Activated B cell treated with CpG ODN at 0.5 μM for 24 hours (primary cell): ENCODE results near the gene OSBPL2. TPM values are rescaled to one million over a fixed set of nuclear protein-coding genes. Genes with fewer than 3 reads are reported as not detected.

Experiments
- ATAC-seq: fragments of 200-7000 bp; cut with Tn5 transposase; one replicate; pipeline ENCODE4 v1.10.0; 2021; ENCODE audit warnings: low read depth, mild to moderate bottlenecking, moderate library complexity
- CTCF ChIA-PET: fragments of 350-600 bp; sonication (Branson Sonifier 250); formaldehyde crosslinking; loops from one replicate; lab custom pipeline; 2021; ENCODE audit warnings: antibody characterized with exemption; lab: Charles Lee
- POLR2A ChIA-PET: fragments of 350-600 bp; sonication (Branson Sonifier 250); formaldehyde crosslinking; loops from one replicate; lab custom pipeline; 2021; ENCODE audit warnings: antibody characterized with exemption; lab: Charles Lee
- DNase-seq: peaks from one replicate; pipeline ENCODE4 v3.0.0; 2022
- H3K27ac Mint-ChIP-seq: one replicate; pipeline ENCODE4 v1.8.0; 2020; ENCODE audit warnings: mixed read lengths
- H3K27me3 Mint-ChIP-seq: one replicate; pipeline ENCODE4 v1.8.0; 2021; ENCODE audit warnings: mixed read lengths
- H3K36me3 Mint-ChIP-seq: one replicate; pipeline ENCODE4 v1.8.0; 2021; ENCODE audit warnings: low read depth, mixed read lengths
- H3K4me1 Mint-ChIP-seq: one replicate; pipeline ENCODE4 v1.8.0; 2021; ENCODE audit warnings: mixed read lengths
- H3K4me3 Mint-ChIP-seq: one replicate; pipeline ENCODE4 v1.8.0; 2020; ENCODE audit warnings: mild to moderate bottlenecking, mixed read lengths
- H3K9me3 Mint-ChIP-seq: one replicate; pipeline ENCODE4 v1.8.0; 2020; ENCODE audit warnings: mixed read lengths
- CTCF ChIP-seq: fragments of 200-600 bp; IDR thresholded peaks from one replicate; pipeline ENCODE4 v1.8.0; 2022; ENCODE audit warnings: antibody characterized with exemption, mild to moderate bottlenecking
- intact Hi-C: fragments of 100-400 bp; cut with micrococcal nuclease; formaldehyde crosslinking; loops from one replicate; pipeline ENCODE4 v1.15.1; 2024
- total RNA-seq: library from RNA; stranded (reverse); gene quantifications from 2 replicates; pipeline ENCODE4 v1.2.3, GENCODE V29; 2022

Gene OSBPL2
- total RNA-seq, 1 donor from 2014 or later = 43.0 TPM

GRCh38 chr20:62276439-62276838, 38.1 kb downstream of the OSBPL2 start:
- no peak for DNase-seq
- H3K9me3 Mint-ChIP-seq = no peaks in the 10 kb centered on the region
- TF ChIP-seq CTCF = no peak
- peaks cover 18% of the 10 kb centered on the region for H3K4me1 Mint-ChIP-seq
- no peaks in the 10 kb centered on the region for H3K27me3 Mint-ChIP-seq
- intact Hi-C loops = loop anchor here (10.0 kb wide), 1 partner anchor 262 kb away; no protein-coding TSS in a partner anchor
- no peak for ATAC-seq
- peaks cover 77% of the 10 kb centered on the region for H3K36me3 Mint-ChIP-seq
- ChIA-PET CTCF (no interaction called here), POLR2A (no interaction called here)
- no peak overlapping the region for H3K4me3 Mint-ChIP-seq
- no peak overlapping the region for H3K27ac Mint-ChIP-seq

- Mint-ChIP-seq H3K9me3 (no peaks in the 10 kb centered on the region), H3K4me1 (peaks cover 18% of the 10 kb centered on the region), H3K36me3 (peaks cover 80% of the 10 kb centered on the region), H3K27ac (no peak overlapping the region), H3K27me3 (no peaks in the 10 kb centered on the region), H3K4me3 (no peak overlapping the region)
- ChIA-PET CTCF (no interaction called here), POLR2A (no interaction called here)
- intact Hi-C loops = loop anchor here (10.0 kb wide), 1 partner anchor 262 kb away; no protein-coding TSS in a partner anchor
- ATAC-seq = no peak
- no peak for DNase-seq
- no peak for TF ChIP-seq CTCF
These were observed 38.9 kb downstream of the OSBPL2 start for GRCh38 chr20:62277253-62277652.

GRCh38 chr20:62280303-62280702, 42.0 kb downstream of the OSBPL2 start:
- Mint-ChIP-seq H3K9me3 (no peaks in the 10 kb centered on the region), H3K4me3 (no peak overlapping the region), H3K27me3 (no peaks in the 10 kb centered on the region), H3K36me3 (peaks cover 86% of the 10 kb centered on the region), H3K27ac (no peak overlapping the region), H3K4me1 (peaks cover 3% of the 10 kb centered on the region)
- intact Hi-C loops = no loop called here
- TF ChIP-seq CTCF = no peak
- POLR2A ChIA-PET = no interaction called here
- ATAC-seq (no peak), DNase-seq (no peak)
- CTCF ChIA-PET = no interaction called here

GRCh38 chr20:62281161-62281933, 43.0 kb downstream of the OSBPL2 start:
- CTCF ChIA-PET = no interaction called here
- ATAC-seq (no peak), DNase-seq (no peak)
- TF ChIP-seq CTCF = no peak
- intact Hi-C loops = no loop called here
- Mint-ChIP-seq H3K36me3 (peaks cover 91% of the 10 kb centered on the region), H3K4me1 (no peaks in the 10 kb centered on the region), H3K27ac (no peak overlapping the region), H3K27me3 (no peaks in the 10 kb centered on the region), H3K4me3 (no peak overlapping the region), H3K9me3 (no peaks in the 10 kb centered on the region)
- POLR2A ChIA-PET = no interaction called here

- no peak overlapping the region for H3K27ac Mint-ChIP-seq
- no peaks in the 10 kb centered on the region for H3K9me3 Mint-ChIP-seq
- DNase-seq (no peak), ATAC-seq (no peak)
- H3K4me1 Mint-ChIP-seq = no peaks in the 10 kb centered on the region
- no peak for TF ChIP-seq CTCF
- intact Hi-C loops = no loop called here
- no peaks in the 10 kb centered on the region for H3K27me3 Mint-ChIP-seq
- H3K36me3 Mint-ChIP-seq = peaks cover 92% of the 10 kb centered on the region
- H3K4me3 Mint-ChIP-seq = no peak overlapping the region
- CTCF ChIA-PET = no interaction called here
- POLR2A ChIA-PET = no interaction called here
These were observed 43.8 kb downstream of the OSBPL2 start for GRCh38 chr20:62282103-62282502.
